ENCODE measurements around the gene RHCG. TPM values are rescaled to one million over a fixed set of nuclear protein-coding genes. Genes with fewer than 3 reads are reported as not detected.
"Not testable (repeated sequence)": the region's sequence is repeated elsewhere in the genome, so short reads cannot be mapped to it uniquely, and the experiment has no call there.

Gene RHCG
- total and polyA plus RNA-seq, 2 of the 13 experiments (the other 11 are each of a cell fraction or from before 2014, with no cell fraction given), result not detected

DNA sequence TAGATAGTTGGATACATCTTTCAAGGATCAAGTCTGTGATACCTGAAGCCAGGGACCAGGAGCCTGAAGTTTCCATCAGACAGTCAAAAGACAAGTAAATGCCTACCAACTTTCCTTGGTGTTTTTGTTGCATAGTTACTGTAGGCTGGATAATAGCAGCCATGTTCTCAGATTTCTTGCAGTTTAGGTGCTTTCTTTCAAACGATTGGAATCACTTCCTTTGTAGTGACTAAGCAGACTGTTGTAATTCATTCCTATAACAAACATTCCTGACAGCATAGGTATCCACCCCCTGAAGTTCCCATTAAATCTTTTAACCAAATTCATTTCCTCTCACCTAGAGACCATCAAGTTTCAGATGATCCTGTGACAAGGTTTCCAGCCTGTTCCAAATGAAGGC, 27.6 kb downstream of the RHCG start:
- POLR2A ChIA-PET; H3K36me3 ChIP-seq (replicated peaks in 1 of 2; ENCODE audit: control insufficient read depth in 1 of 2, insufficient read depth in 2 of 2, low read length in 2 of 2); in situ Hi-C loops (cut with HindIII; ENCODE audit: extremely low pct_ligation_motif_present, low pct_unique_long_range_greater_than_20kb); DNase-seq (ENCODE audit: low spot score); H3K4me2 ChIP-seq (ENCODE audit: low read depth, low read length); H3K79me2 ChIP-seq (ENCODE audit: insufficient read depth, low read length); H3K4me1 ChIP-seq (ENCODE audit: insufficient read depth, low read length); FAIRE-seq; intact Hi-C loops (cut with micrococcal nuclease; ENCODE audit: unreplicated experiment); H4K20me1 ChIP-seq (ENCODE audit: insufficient read depth, low read length); BruUV-seq (replicated peaks); H3K4me3 ChIP-seq (replicated peaks in 1 of 3; ENCODE audit: insufficient read depth in 1 of 3, low read depth in 2 of 3, low read length in 3 of 3); H3K27ac ChIP-seq (ENCODE audit: extremely low read length, insufficient read depth, low read length); H3K27me3 ChIP-seq (ENCODE audit: control insufficient read depth in 1 of 2, insufficient read depth in 2 of 2, low read length in 2 of 2); H3K9ac ChIP-seq (ENCODE audit: insufficient read depth, low read depth, low read length); H3K9me3 ChIP-seq (ENCODE audit: low read length); H2AFZ ChIP-seq (ENCODE audit: low read length); ATAC-seq; CTCF ChIA-PET (ENCODE audit: low intra/inter-chr PET ratio, low total read pairs): not testable (repeated sequence)
- WGBS (ENCODE audit: low lambda C conversion rate), result 6% methylated on average over 1 of the region's 1 CpG

- H3K4me2 ChIP-seq (ENCODE audit: low read depth, low read length), result peak overlapping the region; percentile 62
- H3K4me1 ChIP-seq (ENCODE audit: insufficient read depth, low read length), result peaks cover 56% of the 10 kb centered on the region
- intact Hi-C loops (cut with micrococcal nuclease; ENCODE audit: unreplicated experiment) (no loop called here), in situ Hi-C loops (cut with HindIII; ENCODE audit: extremely low pct_ligation_motif_present, low pct_unique_long_range_greater_than_20kb) (no loop called here)
- DNase-seq (ENCODE audit: low spot score) (no peak), FAIRE-seq (no peak), ATAC-seq (no peak)
- H3K4me3 ChIP-seq (replicated peaks in 1 of 3; ENCODE audit: insufficient read depth in 1 of 3, low read depth in 2 of 3, low read length in 3 of 3), result peak overlapping the region in 1 of 3 experiments; percentile 63; a peak in 1 of 6 replicates
- BruUV-seq (replicated peaks), result no TSS peak
- H3K27me3 ChIP-seq (ENCODE audit: control insufficient read depth in 1 of 2, insufficient read depth in 2 of 2, low read length in 2 of 2), result no peaks in the 10 kb centered on the region
- 59% methylated on average over 8 of the region's 8 CpGs for WGBS (ENCODE audit: low lambda C conversion rate)
- no peaks in the 10 kb centered on the region for H3K9me3 ChIP-seq (ENCODE audit: low read length)
- CTCF ChIA-PET (ENCODE audit: low intra/inter-chr PET ratio, low total read pairs), result no interaction called here
- no peak overlapping the region for H3K27ac ChIP-seq (ENCODE audit: extremely low read length, insufficient read depth, low read length)
- 0 out of 2 replicates have a peak overlapping the region, but pooled peaks have one; percentile 62 for H3K9ac ChIP-seq (ENCODE audit: insufficient read depth, low read depth, low read length)
- peak overlapping the region; percentile 5 for H2AFZ ChIP-seq (ENCODE audit: low read length)
- POLR2A ChIA-PET, result no interaction called here
- no peaks in the 10 kb centered on the region for H3K36me3 ChIP-seq (replicated peaks in 1 of 2; ENCODE audit: control insufficient read depth in 1 of 2, insufficient read depth in 2 of 2, low read length in 2 of 2)
- no peaks in the 10 kb centered on the region for H4K20me1 ChIP-seq (ENCODE audit: insufficient read depth, low read length)
- no peaks in the 10 kb centered on the region for H3K79me2 ChIP-seq (ENCODE audit: insufficient read depth, low read length)
- no peak for TF ChIP-seq DNMT3B (CRISPR knock-in tag; conservative IDR thresholded peaks at IDR 0.05)
- TF ChIP-seq HOXA9 (CRISPR knock-in tag; IDR thresholded peaks at IDR 0.05; ENCODE audit: borderline replicate concordance), result no peak
- TF ChIP-seq, protein P1, sequence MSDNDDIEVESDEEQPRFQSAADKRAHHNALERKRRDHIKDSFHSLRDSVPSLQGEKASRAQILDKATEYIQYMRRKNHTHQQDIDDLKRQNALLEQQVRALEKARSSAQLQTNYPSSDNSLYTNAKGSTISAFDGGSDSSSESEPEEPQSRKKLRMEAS (IDR thresholded peaks at IDR 0.05), result no peak
- no peak for TF ChIP-seq SAP130 (CRISPR knock-in tag; IDR thresholded peaks at IDR 0.05; ENCODE audit: low read depth)
- TF ChIP-seq, protein P2, sequence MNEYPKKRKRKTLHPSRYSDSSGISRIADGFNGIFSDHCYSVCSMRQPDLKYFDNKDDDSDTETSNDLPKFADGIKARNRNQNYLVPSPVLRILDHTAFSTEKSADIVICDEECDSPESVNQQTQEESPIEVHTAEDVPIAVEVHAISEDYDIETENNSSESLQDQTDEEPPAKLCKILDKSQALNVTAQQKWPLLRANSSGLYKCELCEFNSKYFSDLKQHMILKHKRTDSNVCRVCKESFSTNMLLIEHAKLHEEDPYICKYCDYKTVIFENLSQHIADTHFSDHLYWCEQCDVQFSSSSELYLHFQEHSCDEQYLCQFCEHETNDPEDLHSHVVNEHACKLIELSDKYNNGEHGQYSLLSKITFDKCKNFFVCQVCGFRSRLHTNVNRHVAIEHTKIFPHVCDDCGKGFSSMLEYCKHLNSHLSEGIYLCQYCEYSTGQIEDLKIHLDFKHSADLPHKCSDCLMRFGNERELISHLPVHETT (CRISPR knock-in tag; conservative IDR thresholded peaks at IDR 0.05), result no peak
- TF ChIP-seq ZNF614 (CRISPR knock-in tag; IDR thresholded peaks at IDR 0.05; ENCODE audit: borderline replicate concordance), result no peak
- TF ChIP-seq, protein P3, sequence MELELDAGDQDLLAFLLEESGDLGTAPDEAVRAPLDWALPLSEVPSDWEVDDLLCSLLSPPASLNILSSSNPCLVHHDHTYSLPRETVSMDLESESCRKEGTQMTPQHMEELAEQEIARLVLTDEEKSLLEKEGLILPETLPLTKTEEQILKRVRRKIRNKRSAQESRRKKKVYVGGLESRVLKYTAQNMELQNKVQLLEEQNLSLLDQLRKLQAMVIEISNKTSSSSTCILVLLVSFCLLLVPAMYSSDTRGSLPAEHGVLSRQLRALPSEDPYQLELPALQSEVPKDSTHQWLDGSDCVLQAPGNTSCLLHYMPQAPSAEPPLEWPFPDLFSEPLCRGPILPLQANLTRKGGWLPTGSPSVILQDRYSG (CRISPR knock-in tag; IDR thresholded peaks at IDR 0.05), result no peak
- TF ChIP-seq CREB1 (IDR thresholded peaks at IDR 0.05), result no peak
- TF ChIP-seq CREB1 (CRISPR knock-in tag; IDR thresholded peaks at IDR 0.05), result no peak
- TF ChIP-seq, protein P4, sequence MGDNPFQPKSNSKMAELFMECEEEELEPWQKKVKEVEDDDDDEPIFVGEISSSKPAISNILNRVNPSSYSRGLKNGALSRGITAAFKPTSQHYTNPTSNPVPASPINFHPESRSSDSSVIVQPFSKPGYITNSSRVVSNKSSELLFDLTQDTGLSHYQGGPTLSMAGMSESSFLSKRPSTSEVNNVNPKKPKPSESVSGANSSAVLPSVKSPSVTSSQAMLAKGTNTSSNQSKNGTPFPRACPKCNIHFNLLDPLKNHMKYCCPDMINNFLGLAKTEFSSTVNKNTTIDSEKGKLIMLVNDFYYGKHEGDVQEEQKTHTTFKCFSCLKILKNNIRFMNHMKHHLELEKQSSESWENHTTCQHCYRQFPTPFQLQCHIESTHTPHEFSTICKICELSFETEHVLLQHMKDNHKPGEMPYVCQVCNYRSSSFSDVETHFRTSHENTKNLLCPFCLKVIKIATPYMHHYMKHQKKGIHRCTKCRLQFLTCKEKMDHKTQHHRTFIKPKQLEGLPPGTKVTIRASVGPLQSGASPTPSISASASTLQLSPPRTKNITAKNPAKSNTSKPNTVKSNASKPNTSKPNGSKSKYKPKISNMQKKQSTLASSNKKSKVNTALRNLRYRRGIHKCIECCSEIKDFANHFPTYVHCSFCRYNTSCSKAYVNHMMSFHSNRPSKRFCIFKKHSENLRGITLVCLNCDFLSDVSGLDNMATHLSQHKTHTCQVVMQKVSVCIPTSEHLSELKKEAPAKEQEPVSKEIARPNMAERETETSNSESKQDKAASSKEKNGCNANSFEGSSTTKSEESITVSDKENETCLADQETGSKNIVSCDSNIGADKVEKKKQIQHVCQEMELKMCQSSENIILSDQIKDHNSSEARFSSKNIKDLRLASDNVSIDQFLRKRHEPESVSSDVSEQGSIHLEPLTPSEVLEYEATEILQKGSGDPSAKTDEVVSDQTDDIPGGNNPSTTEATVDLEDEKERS (CRISPR knock-in tag; IDR thresholded peaks at IDR 0.05), result no peak
- 0 out of 2 replicates have a peak, but pooled peaks have one; percentile 22 for TF ChIP-seq THAP7 (CRISPR knock-in tag; IDR thresholded peaks at IDR 0.05)
- TF ChIP-seq ZNF546 (CRISPR knock-in tag; conservative IDR thresholded peaks at IDR 0.05), result no peak
Observed at GRCh38 chr15:89463113-89463512, 33.3 kb downstream of the RHCG start.
